H9 (cell line): ENCODE measurements around the gene METTL1. TPM values are rescaled to one million over a fixed set of nuclear protein-coding genes. Genes with fewer than 3 reads are reported as not detected.

Experiments used
- DNase-seq: peaks from one replicate; pipeline ENCODE4 v3.0.0-alpha.2; 2017
- H2AFZ ChIP-seq: one replicate; pipeline ENCODE4 v1.6.1; 2013; ENCODE audit warnings: mild to moderate bottlenecking, low read length, control low read depth, moderate library complexity
- H2AK5ac ChIP-seq: 2 replicates; pipeline ENCODE4 v1.6.1; 2013; ENCODE audit warnings: low read length, control low read depth, mixed read lengths; ENCODE audit not compliant: insufficient read length
- H2BK120ac ChIP-seq: one replicate; pipeline ENCODE4 v1.6.1; 2013; ENCODE audit warnings: low read depth, mild to moderate bottlenecking, low read length, control low read depth, inconsistent platforms; ENCODE audit not compliant: poor library complexity, severe bottlenecking
- H2BK12ac ChIP-seq: 2 replicates; pipeline ENCODE4 v1.6.1; 2013; ENCODE audit warnings: low read length, control low read depth, mixed read lengths, low read depth; ENCODE audit not compliant: insufficient read length
- H2BK15ac ChIP-seq: 2 replicates; pipeline ENCODE4 v1.6.1; 2013; ENCODE audit warnings: low read depth, low read length, control low read depth
- H2BK20ac ChIP-seq: one replicate; pipeline ENCODE4 v1.6.1; 2013; ENCODE audit warnings: low read depth, mild to moderate bottlenecking, low read length, control low read depth, inconsistent platforms; ENCODE audit not compliant: poor library complexity, severe bottlenecking
- H2BK5ac ChIP-seq: 2 replicates; pipeline ENCODE4 v1.6.1; 2013; ENCODE audit warnings: low read length, control low read depth, mixed read lengths; ENCODE audit not compliant: insufficient read length
- H3K14ac ChIP-seq: 2 replicates; pipeline ENCODE4 v1.6.1; 2013; ENCODE audit warnings: low read length, control low read depth; ENCODE audit not compliant: insufficient read depth
- H3K18ac ChIP-seq: 2 replicates; pipeline ENCODE4 v1.6.1; 2013; ENCODE audit warnings: low read depth, mild to moderate bottlenecking, mixed read lengths, low read length, control low read depth; ENCODE audit not compliant: insufficient read length
- H3K23ac ChIP-seq: 2 replicates; pipeline ENCODE4 v1.6.1; 2013; ENCODE audit warnings: low read length, control low read depth, mixed read lengths, low read depth; ENCODE audit not compliant: insufficient read length
- H3K23me2 ChIP-seq: 2 replicates; pipeline ENCODE4 v1.6.1; 2013; ENCODE audit warnings: low read depth, mild to moderate bottlenecking, mixed read lengths, low read length, control low read depth; ENCODE audit not compliant: insufficient read length, poor library complexity, severe bottlenecking
- H3K27ac ChIP-seq: 2 replicates; pipeline ENCODE4 v1.5.1; 2013; ENCODE audit warnings: low read length, control low read depth, mixed read lengths, low read depth; ENCODE audit not compliant: insufficient read length
- H3K27me3 ChIP-seq: 2 replicates; pipeline ENCODE4 v1.6.1; 2013; ENCODE audit warnings: low read length, control low read depth, inconsistent platforms; ENCODE audit not compliant: insufficient read depth
- H3K4ac ChIP-seq: 2 replicates; pipeline ENCODE4 v1.6.1; 2013; ENCODE audit warnings: low read depth, mild to moderate bottlenecking, control low read depth, inconsistent platforms, low read length, moderate library complexity
- H3K4me1 ChIP-seq: 2 replicates; pipeline ENCODE4 v1.6.1; 2013; ENCODE audit warnings: low read length, control low read depth, inconsistent platforms; ENCODE audit not compliant: insufficient read depth
- H3K4me2 ChIP-seq: 2 replicates; pipeline ENCODE4 v1.6.1; 2013; ENCODE audit warnings: low read length, control low read depth, mixed read lengths; ENCODE audit not compliant: insufficient read length, insufficient read depth
- H3K56ac ChIP-seq: 2 replicates; pipeline ENCODE4 v1.6.1; 2013; ENCODE audit warnings: low read depth, mild to moderate bottlenecking, mixed read lengths, low read length, control low read depth; ENCODE audit not compliant: insufficient read length
- H3K79me1 ChIP-seq: 2 replicates; pipeline ENCODE4 v1.6.1; 2013; ENCODE audit warnings: low read depth, mild to moderate bottlenecking, moderate library complexity, low read length, control low read depth, inconsistent platforms; ENCODE audit not compliant: insufficient read depth, poor library complexity, severe bottlenecking
- H3K79me2 ChIP-seq: 2 replicates; pipeline ENCODE4 v1.6.1; 2013; ENCODE audit warnings: low read length, control low read depth, inconsistent platforms; ENCODE audit not compliant: insufficient read depth
- H3K9ac ChIP-seq: 2 replicates; pipeline ENCODE4 v1.6.1; 2013; ENCODE audit warnings: low read length, control low read depth, mixed read lengths; ENCODE audit not compliant: insufficient read length; ENCODE audit errors: extremely low read depth
- H3K9me3 ChIP-seq: one replicate; pipeline ENCODE4 v1.6.1; 2013; ENCODE audit warnings: low read depth, low read length, inconsistent platforms; ENCODE audit not compliant: control insufficient read depth
- H3T11ph ChIP-seq: one replicate; pipeline ENCODE4 v1.6.1; 2013; ENCODE audit warnings: mild to moderate bottlenecking, low read length, control low read depth, inconsistent platforms
- H4K20me1 ChIP-seq: one replicate; pipeline ENCODE4 v1.6.1; 2013; ENCODE audit not compliant: control insufficient read depth, insufficient read length, insufficient read depth
- H4K5ac ChIP-seq: 2 replicates; pipeline ENCODE4 v1.6.1; 2013; ENCODE audit warnings: low read depth, mild to moderate bottlenecking, mixed read lengths, low read length, control low read depth; ENCODE audit not compliant: insufficient read length
- H4K8ac ChIP-seq: replicated peaks from 2 replicates; pipeline ENCODE4 v1.6.1; 2013; ENCODE audit warnings: low read length, control low read depth, mixed read lengths, low read depth; ENCODE audit not compliant: insufficient read length
- H4K91ac ChIP-seq: 2 replicates; pipeline ENCODE4 v1.6.1; 2013; ENCODE audit warnings: low read depth, mild to moderate bottlenecking, moderate library complexity, mixed read lengths, low read length, control low read depth; ENCODE audit not compliant: insufficient read length
- H3K27ac Mint-ChIP-seq, 3 experiments: 2 replicates in 2 of 3; 3 replicates in 1 of 3; pipeline ENCODE4 v1.8.0; 2020 to 2021; ENCODE audit warnings: mixed read lengths in 3 of 3, mild to moderate bottlenecking in 1 of 3, moderate library complexity in 1 of 3
- H3K27me3 Mint-ChIP-seq: 2 replicates; pipeline ENCODE4 v1.8.0; 2021; ENCODE audit warnings: low read depth, mild to moderate bottlenecking, moderate library complexity, mixed read lengths
- H3K36me3 Mint-ChIP-seq, 3 experiments: 2 replicates in 2 of 3; 3 replicates in 1 of 3; pipeline ENCODE4 v1.8.0; 2020 to 2021; ENCODE audit warnings: low read depth in 3 of 3, mixed read lengths in 3 of 3; ENCODE audit not compliant: insufficient read depth in 1 of 3
- H3K4me1 Mint-ChIP-seq, 2 experiments: 2 replicates each; pipeline ENCODE4 v1.8.0; 2020; ENCODE audit warnings: mixed read lengths in 2 of 2
- H3K4me3 Mint-ChIP-seq, 2 experiments: 2 replicates in 1 of 2; 3 replicates in 1 of 2; pipeline ENCODE4 v1.8.0; 2020 to 2021; ENCODE audit warnings: mild to moderate bottlenecking in 2 of 2, mixed read lengths in 2 of 2, moderate library complexity in 1 of 2
- H3K9me3 Mint-ChIP-seq, 2 experiments: 2 replicates in 1 of 2; 3 replicates in 1 of 2; pipeline ENCODE4 v1.8.0; 2020; ENCODE audit warnings: mild to moderate bottlenecking in 2 of 2, mixed read lengths in 2 of 2, moderate library complexity in 1 of 2
- CTCF ChIP-seq: fragments of 200-600 bp; sonication (generic); conservative IDR thresholded peaks from 3 replicates; pipeline ENCODE4 v1.8.0; 2021; ENCODE audit warnings: antibody characterized with exemption, mild to moderate bottlenecking
- WGBS: extraction: QIAGEN DNeasy Blood & Tissue Kit; methylation state at CpG from one replicate; pipeline ENCODE4 v1.1.7; 2013; ENCODE audit warnings: missing lambda C conversion rate, low lambda C conversion rate, mixed read lengths; ENCODE audit not compliant: insufficient read length; ENCODE audit errors: extremely low coverage; 5-methylcytosine and 5-hydroxymethylcytosine counted together
- total RNA-seq: library from RNA; stranded (reverse); gene quantifications from 2 replicates; pipeline ENCODE4 v1.2.1, GENCODE V29; 2021

The METTL1 gene
- total RNA-seq, 1 experiment from 2014 or later = 58.4 TPM

- Histone ChIP-seq H3K23ac (no peak overlapping the region), H4K91ac (no peak overlapping the region), H3K18ac (no peak overlapping the region), H3K4me1 (peaks cover 3% of the 10 kb centered on the region; the same call in 1 of the 2 replicates), H2BK120ac (no peak overlapping the region), H2AK5ac (no peak overlapping the region), H3K9me3 (no peaks in the 10 kb centered on the region), H3T11ph (no peak overlapping the region), H2BK5ac (no peak overlapping the region), H2BK12ac (no peak overlapping the region), H3K56ac (no peak overlapping the region), H3K23me2 (peaks cover 25% of the 10 kb centered on the region), H2BK20ac (no peak overlapping the region), H3K14ac (no peak overlapping the region; the same call in 1 of the 2 replicates), H2BK15ac (no peak overlapping the region), H3K4ac (no peak overlapping the region), H3K27me3 (peaks cover 31% of the 10 kb centered on the region; the same call in 1 of the 2 replicates), H3K79me1 (no peaks in the 10 kb centered on the region), H4K20me1 (no peaks in the 10 kb centered on the region), H3K4me2 (peak overlapping the region; percentile 80), H2AFZ (no peak overlapping the region), H4K8ac (no peak overlapping the region), H3K79me2 (no peaks in the 10 kb centered on the region), H4K5ac (no peak overlapping the region), H3K9ac (no peak overlapping the region), H3K27ac (no peak overlapping the region)
- peak overlapping the region; percentile 57 to 75 for H3K4me3 Mint-ChIP-seq
- TF ChIP-seq CTCF = no peak
- peak; percentile 59 for DNase-seq
- no CpG with 5 or more reads among the region's 17 CpGs for WGBS
- H3K36me3 Mint-ChIP-seq = peaks cover 7 to 20% (median 15%) of the 10 kb centered on the region in 3 experiments; a peak in 6 of 7 replicates
- peaks cover 48% of the 10 kb centered on the region for H3K27me3 Mint-ChIP-seq
- peaks cover 27 to 40% of the 10 kb centered on the region in 2 experiments for H3K4me1 Mint-ChIP-seq
- no peak overlapping the region for H3K27ac Mint-ChIP-seq
- no peaks in the 10 kb centered on the region for H3K9me3 Mint-ChIP-seq
These were observed 7.3 kb downstream of the METTL1 start for GRCh38 chr12:57764662-57765002.
